GM12878 (cell line): ENCODE results near the gene TBC1D9B. TPM values are rescaled to one million over a fixed set of nuclear protein-coding genes. Genes with fewer than 3 reads are reported as not detected.

ENCODE experiments used
- ATAC-seq: fragments of 200-7000 bp; cut with Tn5 transposase; 3 replicates; pipeline ENCODE4 v1.9.1; 2020; ENCODE audit warnings: mild to moderate bottlenecking, moderate library complexity
- BruUV-seq: library from RNA; stranded (reverse); fragments of 400-500 nt; replicated peaks from 2 replicates; lab custom pipeline; 2021; lab: Mats Ljungman, UMichigan
- CTCF ChIA-PET: fragments of 300-600 bp; sonication (Branson Sonifier 250); formaldehyde crosslinking; extraction: SDS; loops from one replicate; lab custom pipeline; 2021; ENCODE audit warnings: inconsistent platforms; lab: Yijun Ruan, JAX
- POLR2A ChIA-PET: fragments of 350-600 bp; formaldehyde crosslinking; extraction: SDS; loops from one replicate; lab custom pipeline; 2021; ENCODE audit warnings: inconsistent platforms; lab: Charles Lee
- RAD21 ChIA-PET: fragments of 300-600 bp; sonication (Branson Sonifier 250); formaldehyde crosslinking; loops from one replicate; lab custom pipeline; 2023; ENCODE audit warnings: antibody characterized with exemption; ENCODE audit not compliant: unreplicated experiment; lab: Charles Lee
- SMC1A ChIA-PET: fragments of 300-600 bp; sonication (Branson Sonifier 250); formaldehyde crosslinking; loops from one replicate; lab custom pipeline; 2023; ENCODE audit not compliant: unreplicated experiment, uncharacterized antibody; lab: Charles Lee
- DNase-seq: peaks from one replicate; pipeline ENCODE4 v3.0.0-alpha.2; 2011; ENCODE audit warnings: low read depth, low spot score
- FAIRE-seq: peaks from 3 replicates; lab custom pipeline; 2011; peaks lifted over from hg19 to GRCh38; lab: Jason Lieb, UNC
- H2AFZ ChIP-seq: 2 replicates; pipeline ENCODE4 v1.6.0; 2011; ENCODE audit warnings: low read depth, low read length, control low read depth; ENCODE audit not compliant: control insufficient read depth
- H3K27ac ChIP-seq: 2 replicates; pipeline ENCODE4 v1.5.1; 2011; ENCODE audit warnings: control low read depth; ENCODE audit not compliant: control insufficient read depth, insufficient read depth
- H3K27me3 ChIP-seq, 2 experiments: replicated peaks in 1 of 2; 2 replicates each; pipeline versions ENCODE4 v1.6.0 to v1.6.1; 2011; ENCODE audit warnings: low read length in 1 of 2; ENCODE audit not compliant: control insufficient read depth in 2 of 2, insufficient read depth in 2 of 2
- H3K36me3 ChIP-seq, 2 experiments: 2 replicates each; pipeline ENCODE4 v1.5.1; 2011; ENCODE audit warnings: low read length in 1 of 2; ENCODE audit not compliant: control insufficient read depth in 2 of 2, insufficient read depth in 2 of 2
- H3K4me1 ChIP-seq: 2 replicates; pipeline ENCODE4 v1.6.1; 2011; ENCODE audit warnings: mild to moderate bottlenecking, low read length, moderate library complexity, mixed read lengths; ENCODE audit not compliant: control insufficient read depth, insufficient read depth
- H3K4me2 ChIP-seq: 2 replicates; pipeline ENCODE4 v1.6.0; 2011; ENCODE audit warnings: control low read depth; ENCODE audit not compliant: control insufficient read depth, insufficient read depth
- H3K4me3 ChIP-seq: fragments of 200-600 bp; sonication (generic); 2 replicates; pipeline ENCODE4 v1.5.1; 2016
- H3K79me2 ChIP-seq: 2 replicates; pipeline ENCODE4 v1.6.0; 2011; ENCODE audit warnings: low read length; ENCODE audit not compliant: control insufficient read depth, insufficient read depth
- H3K9ac ChIP-seq: 2 replicates; pipeline ENCODE4 v1.8.0; 2011; ENCODE audit warnings: low read length, control low read depth, mixed read lengths; ENCODE audit not compliant: control insufficient read depth, insufficient read depth
- H3K9me3 ChIP-seq: replicated peaks from 3 replicates; pipeline ENCODE4 v1.5.1; 2011; ENCODE audit warnings: mild to moderate bottlenecking, low read length; ENCODE audit not compliant: control insufficient read depth, insufficient read depth
- H4K20me1 ChIP-seq: 2 replicates; pipeline ENCODE4 v1.6.0; 2011; ENCODE audit not compliant: control insufficient read depth, insufficient read depth
- HDAC2 ChIP-seq: fragments of 200-600 bp; sonication (generic); IDR thresholded peaks from 2 replicates; pipeline ENCODE4 v1.6.1; 2017
- IKZF2 ChIP-seq, 2 experiments: fragments of 450-650 bp; IDR thresholded peaks; 2 replicates each; pipeline ENCODE4 v1.6.1; 2017; ENCODE audit warnings: mild to moderate bottlenecking in 2 of 2, moderate library complexity in 2 of 2
- JUNB ChIP-seq: IDR thresholded peaks from 2 replicates; pipeline ENCODE4 v1.6.1; 2016; ENCODE audit warnings: antibody characterized with exemption, mild to moderate bottlenecking
- KLF5 ChIP-seq: fragments of 450-650 bp; IDR thresholded peaks from 2 replicates; pipeline ENCODE4 v1.6.1; 2014; ENCODE audit warnings: mild to moderate bottlenecking; ENCODE audit not compliant: partially characterized antibody
- PAX8 ChIP-seq: fragments of 450-650 bp; IDR thresholded peaks from 2 replicates; pipeline ENCODE4 v1.6.1; 2017; ENCODE audit warnings: mild to moderate bottlenecking, moderate library complexity
- RFX5 ChIP-seq: IDR thresholded peaks from 2 replicates; pipeline ENCODE4 v1.6.1; 2011; ENCODE audit warnings: low read depth, low read length, improper control_type of control experiment
- SRF ChIP-seq, 2 experiments: IDR thresholded peaks; 2 replicates each; pipeline ENCODE4 v1.6.1; 2011; ENCODE audit warnings: low read depth in 2 of 2, low read length in 2 of 2, mild to moderate bottlenecking in 1 of 2, moderate library complexity in 1 of 2
- STAT3 ChIP-seq: IDR thresholded peaks from 2 replicates; pipeline ENCODE4 v1.6.1; 2011; ENCODE audit warnings: low read depth, low read length, improper control_type of control experiment
- TCF7 ChIP-seq: IDR thresholded peaks from 2 replicates; pipeline ENCODE4 v1.6.1; 2014; ENCODE audit warnings: antibody characterized with exemption, borderline replicate concordance
- ZNF217 ChIP-seq: fragments of 450-650 bp; IDR thresholded peaks from 2 replicates; pipeline ENCODE4 v1.6.1; 2017; ENCODE audit warnings: antibody characterized with exemption, mild to moderate bottlenecking
- WGBS: methylation state at CpG from one replicate; pipeline ENCODE4 v1.1.6; 2016; ENCODE audit warnings: low lambda C conversion rate; ENCODE audit not compliant: insufficient replicate concordance, insufficient coverage; ENCODE audit errors: missing lambda C conversion rate; 5-methylcytosine and 5-hydroxymethylcytosine counted together
- in situ Hi-C: fragments of 300-500 bp; cut with MboI; formaldehyde crosslinking; loops from 9 replicates; pipeline ENCODE4 v1.14.3; 2018; ENCODE audit warnings: mixed read lengths
- intact Hi-C: fragments of 100-400 bp; cut with micrococcal nuclease; formaldehyde crosslinking; loops from one replicate; pipeline ENCODE4 v1.14.2; 2022; ENCODE audit not compliant: unreplicated experiment
- polyA plus RNA-seq, 11 experiments: library from polyadenylated mRNA; depleted of rRNA in 4 of 11; unstranded in 6 of 11; stranded (reverse) in 5 of 11; fragments of >200 nt; fragmentation: Nextera tagmentation in 4 of 11; fragmentation: Illumina TruSeq in 1 of 11; extraction: Ambion mirVana in 4 of 11; extraction: Trizol in 1 of 11; gene quantifications; 1 replicate in 1 of 11; 2 replicates in 10 of 11; pipeline versions ENCODE4 v1.2.1 to v1.2.3, GENCODE V29; 2011 to 2016; ENCODE audit warnings: inconsistent platforms in 2 of 11, missing spikeins in 2 of 11, low read depth in 1 of 11
- total RNA-seq, 4 experiments: library from RNA; depleted of rRNA in 3 of 4; stranded (reverse); fragments of >200 nt in 3 of 4; fragmentation: Illumina TruSeq in 1 of 4; extraction: Trizol in 1 of 4; gene quantifications; 2 replicates each; pipeline versions ENCODE4 v1.2.1 to v1.2.3, GENCODE V29; 2013 to 2021
- TF ChIP-seq, protein P1 (sequence below): IDR thresholded peaks from 2 replicates; pipeline ENCODE4 v1.6.1; 2011; ENCODE audit warnings: borderline replicate concordance, low read depth, mild to moderate bottlenecking, moderate library complexity, mixed read lengths, low read length; ENCODE audit not compliant: insufficient read depth; ENCODE audit errors: extremely low read length
- TF ChIP-seq, protein P2 (sequence below): fragments of 450-650 bp; IDR thresholded peaks from 2 replicates; pipeline ENCODE4 v1.6.1; 2016; ENCODE audit warnings: mild to moderate bottlenecking

Gene TBC1D9B
- total and polyA plus RNA-seq, 10 of the 15 experiments (the other 5 are each of a cell fraction or from before 2014, with no cell fraction given) = 4.0 to 74.2 (median 34.6) TPM

GRCh38 chr5:179900206-179900605 is 7.5 kb downstream of the TBC1D9B start:
- Histone ChIP-seq H3K4me1 (no peaks in the 10 kb centered on the region), H3K27ac (no peak overlapping the region), H3K9ac (no peak overlapping the region), H3K4me2 (no peak overlapping the region), H4K20me1 (no peaks in the 10 kb centered on the region), H3K27me3 (no peaks in the 10 kb centered on the region), H3K79me2 (peaks cover 4% of the 10 kb centered on the region), H3K9me3 (no peaks in the 10 kb centered on the region), H3K36me3 (peaks cover 9 to 23% of the 10 kb centered on the region in 2 experiments), H2AFZ (no peak overlapping the region), H3K4me3 (no peak overlapping the region)
- CTCF ChIA-PET = no interaction called here
- FAIRE-seq (no peak), DNase-seq (no peak), ATAC-seq (no peak)
- RAD21 ChIA-PET = no interaction called here
- in situ Hi-C loops = no loop called here
- POLR2A ChIA-PET = no interaction called here
- no TSS peak for BruUV-seq
- SMC1A ChIA-PET = interaction anchor here (1.0 kb wide), 1 partner anchor 73 kb away, joined by 3 read pairs; no protein-coding TSS in a partner anchor
- TF ChIP-seq TCF7 (no peak), IKZF2 (IDR thresholded peaks at IDR 0.05) (no peak), PAX8 (no peak), ZNF217 (no peak), KLF5 (no peak), HDAC2 (no peak), STAT3 (no peak), JUNB (no peak), RFX5 (no peak), SRF (IDR thresholded peaks at IDR 0.05; ENCODE audit: low read depth in 2 of 2, low read length in 2 of 2) (no peak)
- TF ChIP-seq, protein P1, sequence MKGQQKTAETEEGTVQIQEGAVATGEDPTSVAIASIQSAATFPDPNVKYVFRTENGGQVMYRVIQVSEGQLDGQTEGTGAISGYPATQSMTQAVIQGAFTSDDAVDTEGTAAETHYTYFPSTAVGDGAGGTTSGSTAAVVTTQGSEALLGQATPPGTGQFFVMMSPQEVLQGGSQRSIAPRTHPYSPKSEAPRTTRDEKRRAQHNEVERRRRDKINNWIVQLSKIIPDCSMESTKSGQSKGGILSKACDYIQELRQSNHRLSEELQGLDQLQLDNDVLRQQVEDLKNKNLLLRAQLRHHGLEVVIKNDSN = no peak
- TF ChIP-seq, protein P2, sequence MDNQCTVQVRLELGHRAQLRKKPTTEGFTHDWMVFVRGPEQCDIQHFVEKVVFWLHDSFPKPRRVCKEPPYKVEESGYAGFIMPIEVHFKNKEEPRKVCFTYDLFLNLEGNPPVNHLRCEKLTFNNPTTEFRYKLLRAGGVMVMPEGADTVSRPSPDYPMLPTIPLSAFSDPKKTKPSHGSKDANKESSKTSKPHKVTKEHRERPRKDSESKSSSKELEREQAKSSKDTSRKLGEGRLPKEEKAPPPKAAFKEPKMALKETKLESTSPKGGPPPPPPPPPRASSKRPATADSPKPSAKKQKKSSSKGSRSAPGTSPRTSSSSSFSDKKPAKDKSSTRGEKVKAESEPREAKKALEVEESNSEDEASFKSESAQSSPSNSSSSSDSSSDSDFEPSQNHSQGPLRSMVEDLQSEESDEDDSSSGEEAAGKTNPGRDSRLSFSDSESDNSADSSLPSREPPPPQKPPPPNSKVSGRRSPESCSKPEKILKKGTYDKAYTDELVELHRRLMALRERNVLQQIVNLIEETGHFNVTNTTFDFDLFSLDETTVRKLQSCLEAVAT = no peak
- intact Hi-C loops = no loop called here
- WGBS = 92% methylated on average over 9 of the region's 9 CpGs
